GM12801 (cell line): ENCODE measurements around the gene BACH2.

Experiments
- TF ChIP-seq, protein P1 (sequence below): IDR thresholded peaks from one replicate; pipeline ENCODE4 v1.5.1; 2011; ENCODE audit warnings: control low read depth; ENCODE audit not compliant: insufficient read length; ENCODE audit errors: extremely low read depth

BACH2 gene

DNA sequence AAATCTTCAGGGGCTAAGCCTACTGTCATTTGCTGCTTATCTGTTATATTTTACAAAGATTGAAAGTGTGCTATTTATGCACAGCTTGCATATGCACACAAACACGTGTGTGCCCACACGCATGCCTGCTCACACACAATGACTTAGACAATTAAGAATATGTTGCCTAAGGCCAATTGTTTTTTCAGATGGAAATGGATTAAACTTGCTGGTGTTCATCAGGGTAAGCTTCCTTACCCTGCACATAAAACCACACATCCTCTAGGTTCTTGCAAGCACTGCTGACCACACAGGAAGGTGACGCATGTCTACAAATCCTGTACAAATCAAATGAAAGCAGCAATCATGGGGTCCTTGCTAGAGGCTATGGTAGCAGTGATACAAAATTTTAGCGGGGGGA is 344.0 kb downstream of the BACH2 start:
- TF ChIP-seq, protein P1, sequence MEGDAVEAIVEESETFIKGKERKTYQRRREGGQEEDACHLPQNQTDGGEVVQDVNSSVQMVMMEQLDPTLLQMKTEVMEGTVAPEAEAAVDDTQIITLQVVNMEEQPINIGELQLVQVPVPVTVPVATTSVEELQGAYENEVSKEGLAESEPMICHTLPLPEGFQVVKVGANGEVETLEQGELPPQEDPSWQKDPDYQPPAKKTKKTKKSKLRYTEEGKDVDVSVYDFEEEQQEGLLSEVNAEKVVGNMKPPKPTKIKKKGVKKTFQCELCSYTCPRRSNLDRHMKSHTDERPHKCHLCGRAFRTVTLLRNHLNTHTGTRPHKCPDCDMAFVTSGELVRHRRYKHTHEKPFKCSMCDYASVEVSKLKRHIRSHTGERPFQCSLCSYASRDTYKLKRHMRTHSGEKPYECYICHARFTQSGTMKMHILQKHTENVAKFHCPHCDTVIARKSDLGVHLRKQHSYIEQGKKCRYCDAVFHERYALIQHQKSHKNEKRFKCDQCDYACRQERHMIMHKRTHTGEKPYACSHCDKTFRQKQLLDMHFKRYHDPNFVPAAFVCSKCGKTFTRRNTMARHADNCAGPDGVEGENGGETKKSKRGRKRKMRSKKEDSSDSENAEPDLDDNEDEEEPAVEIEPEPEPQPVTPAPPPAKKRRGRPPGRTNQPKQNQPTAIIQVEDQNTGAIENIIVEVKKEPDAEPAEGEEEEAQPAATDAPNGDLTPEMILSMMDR = no peak

DNA sequence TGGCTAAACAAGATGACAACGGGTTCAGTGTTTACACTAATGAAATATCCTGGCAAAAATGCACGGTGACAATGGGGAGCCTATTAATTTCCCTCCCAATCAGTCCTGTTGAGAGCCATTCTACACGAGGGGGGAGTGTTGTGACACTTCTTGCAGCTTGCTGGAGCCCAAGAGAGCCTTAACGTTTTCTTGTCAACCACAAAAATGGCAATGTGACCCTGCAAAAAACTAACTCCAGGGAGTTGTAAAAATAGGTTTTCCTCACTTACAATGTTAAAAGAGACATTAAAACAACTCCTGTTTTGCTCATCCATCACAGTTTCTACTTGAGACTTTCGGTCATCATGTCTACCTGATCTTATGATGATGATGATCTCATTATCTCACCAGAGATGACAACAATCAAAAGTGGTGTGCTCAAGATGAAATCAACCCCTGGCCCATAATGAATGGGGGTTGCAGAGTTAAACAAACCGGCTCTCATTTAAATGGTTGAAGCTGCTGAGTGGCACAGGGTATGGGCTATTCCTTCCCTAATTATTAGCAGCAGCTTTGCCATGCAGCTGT is 344.5 kb downstream of the BACH2 start:
- TF ChIP-seq, protein P1 = no peak

DNA sequence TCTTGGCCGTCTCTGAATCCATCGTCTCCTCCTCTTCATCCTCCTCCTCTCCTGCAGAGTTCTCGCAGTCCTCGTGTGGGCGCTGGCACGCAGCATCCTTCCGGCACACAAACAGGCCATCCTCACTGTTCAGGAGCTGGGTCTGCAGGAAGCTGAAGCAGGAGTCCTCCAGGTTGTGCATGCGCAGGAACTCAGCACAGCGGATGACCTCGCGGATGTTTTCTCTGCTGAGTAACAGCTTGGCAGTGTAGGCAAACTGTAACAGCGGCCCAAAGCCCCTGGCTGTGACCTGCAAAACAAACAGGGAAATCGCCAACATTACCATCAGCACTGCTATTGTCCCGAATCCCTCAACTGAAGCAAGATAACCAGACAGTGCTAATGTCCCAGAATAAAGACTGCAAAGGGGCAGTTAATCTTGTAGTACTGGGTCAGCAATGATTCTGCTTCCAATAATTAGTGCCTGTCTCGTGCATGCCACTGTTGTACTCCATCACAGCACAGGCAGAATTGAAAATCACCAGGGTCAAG is 345.0 kb downstream of the BACH2 start:
- TF ChIP-seq, protein P1 = no peak

DNA sequence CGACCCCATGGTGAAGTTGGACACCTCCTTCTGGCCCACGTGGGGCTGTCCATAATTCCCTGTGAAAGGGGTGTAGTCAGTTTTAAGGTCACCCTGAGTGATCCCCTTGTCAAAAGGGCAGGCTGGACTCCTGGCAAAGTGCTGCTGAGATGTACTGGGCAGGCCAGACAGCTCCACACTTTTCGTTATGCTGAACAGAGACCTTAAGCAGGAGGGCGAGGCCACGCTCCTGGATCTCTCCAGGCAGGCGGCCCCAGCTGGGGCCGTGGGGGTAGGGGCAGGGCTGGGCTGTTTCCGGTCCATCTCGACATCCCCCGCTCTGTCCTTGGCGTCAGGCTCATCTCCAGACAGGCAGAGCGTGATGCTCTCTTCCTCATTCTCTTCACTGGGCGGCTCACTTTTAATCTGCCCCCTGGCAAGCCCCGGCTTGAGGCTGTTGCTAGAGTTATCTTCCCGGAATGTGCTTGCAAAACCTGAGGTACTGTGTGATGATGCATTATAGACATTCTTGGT is 345.7 kb downstream of the BACH2 start:
- TF ChIP-seq, protein P1 = no peak

DNA sequence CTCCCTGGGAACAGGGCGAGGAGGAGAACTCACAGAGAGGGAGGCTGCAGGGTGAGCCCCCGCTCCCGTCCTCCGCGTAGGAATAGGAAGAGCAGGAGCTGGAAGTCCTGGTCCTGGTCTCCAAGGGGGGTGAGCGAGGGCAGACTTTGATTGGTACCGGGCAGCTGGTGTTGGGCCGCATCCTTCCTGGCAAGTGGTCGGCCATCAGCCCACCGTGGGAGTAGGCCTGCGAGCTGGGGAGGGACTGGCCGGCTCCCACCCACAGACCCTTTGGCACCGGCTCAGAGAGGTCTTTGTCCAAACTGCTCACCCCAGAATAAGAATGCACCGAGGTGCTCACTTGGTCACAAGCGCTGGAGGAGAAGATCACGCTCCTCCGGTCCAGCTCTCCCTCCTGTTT is 346.2 kb downstream of the BACH2 start:
- TF ChIP-seq, protein P1 = no peak

DNA sequence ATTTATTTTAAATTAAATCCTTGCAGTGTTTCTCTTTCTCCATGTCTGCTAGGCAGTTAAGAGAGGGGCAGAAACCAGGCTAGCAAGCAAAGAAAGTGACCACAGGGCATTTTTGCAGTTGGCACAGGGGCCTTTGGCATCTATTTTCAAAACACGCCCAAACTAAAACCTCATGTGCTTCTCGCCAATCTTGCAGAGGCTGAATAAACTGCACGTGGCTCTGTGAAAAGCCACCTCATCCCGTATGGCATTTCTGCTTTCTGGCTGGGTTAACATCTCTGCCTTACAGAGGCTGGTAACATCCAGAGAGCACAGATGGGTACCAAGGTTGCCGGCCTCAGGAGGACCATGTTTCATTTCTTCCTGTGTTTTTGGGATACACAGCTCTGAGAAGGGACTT is 347.8 kb downstream of the BACH2 start:
- TF ChIP-seq, protein P1 = no peak

DNA sequence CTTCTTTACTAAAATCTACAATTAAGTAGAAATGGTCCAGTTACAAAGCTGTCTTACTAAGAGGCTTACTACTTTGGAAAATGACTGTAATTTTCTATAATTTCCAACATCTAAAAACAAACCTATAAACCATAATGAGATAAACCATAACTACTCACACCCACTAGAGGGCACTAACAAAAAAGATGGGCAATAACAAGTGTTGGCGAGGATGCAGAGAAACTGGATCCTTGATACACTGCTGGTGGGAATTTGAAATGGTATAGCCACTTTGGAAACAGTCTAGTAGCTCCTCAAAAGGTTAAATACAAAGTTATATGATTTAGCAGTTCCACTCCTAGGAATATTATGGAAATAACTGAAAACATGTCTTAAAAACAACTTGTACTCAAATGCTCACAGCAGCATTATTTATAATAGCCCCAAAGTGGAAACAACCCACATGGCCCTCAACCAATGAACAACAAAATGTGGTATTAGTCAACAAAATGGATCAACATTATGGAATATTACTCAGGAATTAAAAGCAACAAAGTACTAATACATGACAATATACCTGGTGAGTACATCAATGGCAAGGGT is 351.7 kb downstream of the BACH2 start:
- TF ChIP-seq, protein P1 = no peak
